Neural cell (in vitro differentiated cells): ENCODE data around the gene RMDN2. TPM values are rescaled to one million over a fixed set of nuclear protein-coding genes. Genes with fewer than 3 reads are reported as not detected.

ENCODE experiments used
- H2AFZ ChIP-seq: fragments of 200-600, 300-800 bp; sonication (generic), shearing (Covaris generic); 2 replicates; pipeline ENCODE4 v1.6.0; 2014; ENCODE audit warnings: low read depth, mild to moderate bottlenecking, antibody characterized with exemption, low read length, moderate library complexity
- H3F3A ChIP-seq: fragments of 200-600 bp; shearing (Covaris generic); 2 replicates; pipeline ENCODE4 v1.6.1; 2016; ENCODE audit warnings: mild to moderate bottlenecking, moderate library complexity, mixed read lengths, antibody characterized with exemption, low read length; ENCODE audit not compliant: insufficient read depth, poor library complexity, severe bottlenecking
- H3K27ac ChIP-seq: fragments of 200-600, 300-800 bp; sonication (generic), shearing (Covaris generic); 2 replicates; pipeline ENCODE4 v1.5.1; 2014; ENCODE audit warnings: mild to moderate bottlenecking, low read length, moderate library complexity
- H3K27me3 ChIP-seq: fragments of 300-800, 200-600 bp; sonication (generic), shearing (Covaris generic); 2 replicates; pipeline ENCODE4 v1.6.0; 2014; ENCODE audit warnings: mild to moderate bottlenecking, low read depth, low read length, moderate library complexity; ENCODE audit not compliant: insufficient read depth
- H3K36me3 ChIP-seq: fragments of 300-800, 200-600 bp; sonication (generic), shearing (Covaris generic); 2 replicates; pipeline ENCODE4 v1.5.1; 2014; ENCODE audit warnings: mild to moderate bottlenecking, antibody characterized with exemption, low read length, moderate library complexity; ENCODE audit not compliant: insufficient read depth
- H3K4me2 ChIP-seq: fragments of 300-800, 200-600 bp; sonication (generic), shearing (Covaris generic); 2 replicates; pipeline ENCODE4 v1.6.0; 2014; ENCODE audit warnings: mild to moderate bottlenecking, low read length
- H3K4me3 ChIP-seq: fragments of 300-800, 200-600 bp; sonication (generic), shearing (Covaris generic); 2 replicates; pipeline ENCODE4 v1.5.1; 2014; ENCODE audit warnings: mild to moderate bottlenecking, low read length, moderate library complexity
- H3K79me2 ChIP-seq: fragments of 200-600 bp; shearing (Covaris generic); replicated peaks from 2 replicates; pipeline ENCODE4 v1.6.0; 2014; ENCODE audit warnings: mild to moderate bottlenecking, low read length, moderate library complexity; ENCODE audit not compliant: insufficient read depth
- H3K9ac ChIP-seq: fragments of 300-800, 200-600 bp; sonication (generic), shearing (Covaris generic); 2 replicates; pipeline ENCODE4 v1.6.1; 2016; ENCODE audit warnings: mild to moderate bottlenecking, low read length, mixed read lengths
- H3K9me2 ChIP-seq: fragments of 200-600 bp; shearing (Covaris generic); 2 replicates; pipeline ENCODE4 v1.6.1; 2016; ENCODE audit warnings: mild to moderate bottlenecking, low read length, mixed read lengths; ENCODE audit not compliant: insufficient read depth
- H3K9me3 ChIP-seq: fragments of 200-600, 300-800 bp; sonication (generic), shearing (Covaris generic); 2 replicates; pipeline ENCODE4 v1.6.1; 2016; ENCODE audit warnings: mild to moderate bottlenecking, mixed run types, low read length, moderate library complexity, mixed read lengths
- H4K20me1 ChIP-seq: fragments of 200-600 bp; shearing (Covaris generic); 2 replicates; pipeline ENCODE4 v1.6.1; 2016; ENCODE audit warnings: mild to moderate bottlenecking, mixed run types; ENCODE audit not compliant: insufficient read depth
- CTCF ChIP-seq: fragments of 450-650 bp; IDR thresholded peaks from 2 replicates; pipeline ENCODE4 v1.5.1; 2014; ENCODE audit warnings: antibody characterized with exemption, mild to moderate bottlenecking, moderate library complexity; ENCODE audit not compliant: poor library complexity, severe bottlenecking
- EP300 ChIP-seq: fragments of 450-650 bp; conservative IDR thresholded peaks from 2 replicates; pipeline ENCODE4 v1.6.1; 2014; ENCODE audit warnings: antibody characterized with exemption, mild to moderate bottlenecking, moderate library complexity; ENCODE audit not compliant: poor library complexity, severe bottlenecking
- EZH2 ChIP-seq: fragments of 200-600, 300-800 bp; shearing (Covaris generic), sonication (generic); IDR thresholded peaks from 2 replicates; pipeline ENCODE4 v1.6.1; 2014; ENCODE audit warnings: antibody characterized with exemption, low read length, borderline replicate concordance, mild to moderate bottlenecking; ENCODE audit not compliant: insufficient read depth, poor library complexity, severe bottlenecking
- MXI1 ChIP-seq: fragments of 450-650 bp; conservative IDR thresholded peaks from 2 replicates; pipeline ENCODE4 v1.6.1; 2014; ENCODE audit warnings: antibody characterized with exemption, mild to moderate bottlenecking; ENCODE audit not compliant: poor library complexity, severe bottlenecking
- POLR2AphosphoS5 ChIP-seq: IDR thresholded peaks from 2 replicates; pipeline ENCODE4 v1.6.1; 2012
- RAD21 ChIP-seq: fragments of 450-650 bp; conservative IDR thresholded peaks from 2 replicates; pipeline ENCODE4 v1.6.1; 2014; ENCODE audit warnings: antibody characterized with exemption, mild to moderate bottlenecking, moderate library complexity
- REST ChIP-seq: IDR thresholded peaks from 2 replicates; pipeline ENCODE4 v1.6.1; 2012; ENCODE audit warnings: borderline replicate concordance
- SMC3 ChIP-seq: fragments of 450-650 bp; conservative IDR thresholded peaks from 2 replicates; pipeline ENCODE4 v1.6.1; 2014; ENCODE audit warnings: antibody characterized with exemption, mild to moderate bottlenecking, moderate library complexity; ENCODE audit not compliant: poor library complexity
- TAF1 ChIP-seq: IDR thresholded peaks from 2 replicates; pipeline ENCODE4 v1.6.1; 2012; ENCODE audit warnings: low read depth
- polyA plus RNA-seq: library from polyadenylated mRNA; depleted of rRNA; stranded (reverse); fragments of >200 nt; gene quantifications from 2 replicates; pipeline ENCODE4 v1.2.3, GENCODE V29; 2014

RMDN2 gene
- polyA plus RNA-seq, 1 donor from 2014 or later, result 5.5 TPM

- H2AFZ ChIP-seq, result no peak overlapping the region
- no peaks in the 10 kb centered on the region for H3K79me2 ChIP-seq
- no peaks in the 10 kb centered on the region for H3F3A ChIP-seq
- no peak for TF ChIP-seq EP300
- TF ChIP-seq SMC3, result no peak
- TF ChIP-seq EZH2, result no peak
- no peak for TF ChIP-seq TAF1
- TF ChIP-seq REST, result no peak
- no peak for TF ChIP-seq RAD21
- no peak for TF ChIP-seq CTCF
- no peak for TF ChIP-seq MXI1
- no peak for TF ChIP-seq POLR2AphosphoS5
- no peaks in the 10 kb centered on the region for H3K27me3 ChIP-seq
- H3K9me3 ChIP-seq, result peaks cover 5% of the 10 kb centered on the region
- no peak overlapping the region for H3K27ac ChIP-seq
- H3K9ac ChIP-seq, result no peak overlapping the region
- no peak overlapping the region for H3K4me3 ChIP-seq
- no peaks in the 10 kb centered on the region for H3K36me3 ChIP-seq
- no peaks in the 10 kb centered on the region for H4K20me1 ChIP-seq
- H3K9me2 ChIP-seq, result no peaks in the 10 kb centered on the region
- no peak overlapping the region for H3K4me2 ChIP-seq
Measured at GRCh38 chr2:37983719-37984118, 58.6 kb downstream of the RMDN2 start.

GRCh38 chr2:37984176-37984575 is 59.1 kb downstream of the RMDN2 start:
- Histone ChIP-seq H3K27me3 (no peaks in the 10 kb centered on the region), H3K27ac (no peak overlapping the region), H3F3A (no peaks in the 10 kb centered on the region), H3K4me2 (no peak overlapping the region), H3K4me3 (no peak overlapping the region), H2AFZ (no peak overlapping the region), H3K9me3 (peaks cover 5% of the 10 kb centered on the region), H3K9ac (no peak overlapping the region), H3K36me3 (no peaks in the 10 kb centered on the region), H3K79me2 (no peaks in the 10 kb centered on the region), H4K20me1 (no peaks in the 10 kb centered on the region), H3K9me2 (no peaks in the 10 kb centered on the region)
- TF ChIP-seq EP300 (no peak), REST (no peak), CTCF (no peak), POLR2AphosphoS5 (no peak), RAD21 (no peak), TAF1 (no peak), EZH2 (no peak), MXI1 (no peak), SMC3 (no peak)
